Measurements from ENCODE around the gene SECTM1. TPM values are rescaled to one million over a fixed set of nuclear protein-coding genes. Genes with fewer than 3 reads are reported as not detected.

The SECTM1 gene
- total and polyA plus RNA-seq, 9 of the 15 experiments (the other 6 are each of a cell fraction or from before 2014, with no cell fraction given) = 0.11 to 0.46 (median 0.18) TPM; not detected in 6

- in situ Hi-C loops (cut with MboI) (no loop called here), intact Hi-C loops (cut with micrococcal nuclease) (no loop called here)
- ChIA-PET CTCF (ENCODE audit: low intra/inter-chr PET ratio) (no interaction called here), POLR2A (interaction anchor here (0.8 to 1.0 kb wide), 4 partner anchors 9 to 41 kb away, joined by 3 to 4 read pairs (median 4); no protein-coding TSS in a partner anchor)
- no peak for ATAC-seq
- no peak overlapping the region for H3K4me3 ChIP-seq
- no peaks in the 10 kb centered on the region for H3K9me1 ChIP-seq (ENCODE audit: control insufficient read depth, insufficient read depth, low read length)
- H3K27ac ChIP-seq (ENCODE audit: extremely low read depth, low read depth, low read length) = no peak overlapping the region
- peaks cover 3 to 59% of the 10 kb centered on the region in 2 experiments; a peak in 2 of 5 replicates for H3K4me1 ChIP-seq (replicated peaks in 1 of 2; ENCODE audit: control insufficient read depth in 2 of 2, insufficient read depth in 2 of 2, low read length in 2 of 2)
- FAIRE-seq = peak; percentile 87
- H4K20me1 ChIP-seq (replicated peaks; ENCODE audit: control insufficient read depth, insufficient read depth, low read length) = no peaks in the 10 kb centered on the region
- no peak for DNase-seq (ENCODE audit: extremely low read depth in 1 of 4, low spot score in 3 of 4)
- H3K9ac ChIP-seq (ENCODE audit: insufficient read depth in 1 of 2, low read depth in 2 of 2, low read length in 2 of 2) = peak overlapping the region in 1 of 2 experiments; percentile 15; a peak in 1 of 4 replicates
- H3K9me3 ChIP-seq (replicated peaks; ENCODE audit: control insufficient read depth, insufficient read depth, low read depth, low read length) = no peaks in the 10 kb centered on the region
- no peaks in the 10 kb centered on the region for H3K79me2 ChIP-seq (ENCODE audit: control insufficient read depth, insufficient read depth, low read length)
- H3K27me3 ChIP-seq (ENCODE audit: control insufficient read depth in 2 of 2, insufficient read depth in 2 of 2, low read length in 2 of 2) = peaks cover 0 to 7% of the 10 kb centered on the region in 2 experiments; a peak in 1 of 5 replicates
- H3K36me3 ChIP-seq (ENCODE audit: control insufficient read depth, insufficient read depth, low read length) = no peaks in the 10 kb centered on the region
- BruUV-seq (replicated peaks) = no TSS peak
- H2AFZ ChIP-seq (ENCODE audit: low read depth, low read length) = peak overlapping the region; percentile 82
- 17% methylated on average over 23 of the region's 23 CpGs for WGBS (ENCODE audit: insufficient coverage, low coverage, missing lambda C conversion rate)
- H3K4me2 ChIP-seq (ENCODE audit: insufficient read depth, low read length) = peak overlapping the region; percentile 56
- TF ChIP-seq U2AF2 (optimal IDR thresholded peaks at IDR 0.05; ENCODE audit: low read depth, low read length) (no peak), ZC3H4 (CRISPR knock-in tag; IDR thresholded peaks at IDR 0.05; ENCODE audit: borderline replicate concordance) (peak; percentile 25; the same call in 1 of the 2 replicates), FUS (optimal IDR thresholded peaks at IDR 0.05; ENCODE audit: low read depth, low read length) (no peak), E2F6 (IDR thresholded peaks at IDR 0.05; ENCODE audit: borderline replicate concordance in 1 of 2, extremely low read depth in 1 of 2, insufficient read depth in 1 of 2, insufficient read length in 1 of 2, low read depth in 1 of 2, low read length in 1 of 2, poor library complexity in 1 of 2, severe bottlenecking in 1 of 2) (peak in 1 of 2 experiments; percentile 16), TBL1XR1 (IDR thresholded peaks at IDR 0.05; ENCODE audit: low read length in 2 of 2) (no peak), CBX8 (IDR thresholded peaks at IDR 0.05; ENCODE audit: borderline replicate concordance, extremely low read depth, low read depth, low read length, poor library complexity, severe bottlenecking) (no peak), CTBP1 (IDR thresholded peaks at IDR 0.05; ENCODE audit: borderline replicate concordance) (no peak), HNRNPLL (IDR thresholded peaks at IDR 0.05; ENCODE audit: low read depth, low read length, poor library complexity, severe bottlenecking) (no peak), GABPB1 (CRISPR knock-in tag; IDR thresholded peaks at IDR 0.05) (no peak)
Observed at GRCh38 chr17:82380860-82381702, 47.5 kb upstream of the SECTM1 start.
